OCI-LY3 (cell line): Measurements from ENCODE around the gene DTX1.

Experiments used
- H2AFZ ChIP-seq: fragments of 200-600, 300-600 bp; shearing (Covaris generic); 2 replicates; pipeline ENCODE4 v1.6.0; 2014; ENCODE audit warnings: antibody characterized with exemption, low read depth, low read length
- H3K27ac ChIP-seq: fragments of 200-600, 300-600 bp; sonication (generic); 2 replicates; pipeline ENCODE4 v1.5.1; 2014; ENCODE audit warnings: mild to moderate bottlenecking, low read length, moderate library complexity, mixed read lengths
- H3K27me3 ChIP-seq: fragments of 200-600, 300-600 bp; sonication (generic); 2 replicates; pipeline ENCODE4 v1.6.1; 2014; ENCODE audit warnings: low read depth, low read length, mixed read lengths
- H3K36me3 ChIP-seq: fragments of 200-600, 300-600 bp; sonication (generic); replicated peaks from 2 replicates; pipeline ENCODE3; 2014; ENCODE audit warnings: low read depth, low read length, mixed read lengths
- H3K4me1 ChIP-seq: fragments of 300-600, 200-600 bp; sonication (generic); 2 replicates; pipeline ENCODE4 v1.6.1; 2014; ENCODE audit warnings: low read length, mixed read lengths
- H3K4me2 ChIP-seq: fragments of 200-600, 300-600 bp; sonication (generic); 2 replicates; pipeline ENCODE4 v1.6.1; 2014; ENCODE audit warnings: low read length, mixed read lengths
- H3K4me3 ChIP-seq: fragments of 300-600, 200-600 bp; sonication (generic); 2 replicates; pipeline ENCODE4 v1.5.1; 2014; ENCODE audit warnings: antibody characterized with exemption, mild to moderate bottlenecking, low read length, moderate library complexity
- H3K79me2 ChIP-seq: fragments of 300-600, 200-600 bp; shearing (Covaris generic); 2 replicates; pipeline ENCODE4 v1.6.1; 2014; ENCODE audit warnings: mild to moderate bottlenecking, low read length, mixed read lengths
- H3K9ac ChIP-seq: fragments of 300-600, 200-600 bp; shearing (Covaris generic); 2 replicates; pipeline ENCODE4 v1.6.0; 2014; ENCODE audit warnings: mild to moderate bottlenecking, low read length, moderate library complexity
- H3K9me3 ChIP-seq: fragments of 200-600, 300-600 bp; shearing (Covaris generic); 2 replicates; pipeline ENCODE4 v1.6.1; 2014; ENCODE audit warnings: low read length, mixed read lengths; ENCODE audit not compliant: insufficient read depth
- H4K20me1 ChIP-seq: fragments of 200-600, 300-600 bp; sonication (generic); 2 replicates; pipeline ENCODE4 v1.6.1; 2016; ENCODE audit warnings: low read length, mixed read lengths; ENCODE audit not compliant: insufficient read depth
- EZH2phosphoT487 ChIP-seq: fragments of 200-600 bp; shearing (Covaris generic); IDR thresholded peaks from 2 replicates; pipeline ENCODE4 v1.6.1; 2018; ENCODE audit warnings: antibody characterized with exemption, mixed run types, low read depth
- TF ChIP-seq, protein P1 (sequence below): fragments of 200-600, 300-600 bp; sonication (generic); IDR thresholded peaks from 2 replicates; pipeline ENCODE4 v1.5.1; 2014; ENCODE audit warnings: antibody characterized with exemption, low read length, low read depth

The DTX1 gene

DNA sequence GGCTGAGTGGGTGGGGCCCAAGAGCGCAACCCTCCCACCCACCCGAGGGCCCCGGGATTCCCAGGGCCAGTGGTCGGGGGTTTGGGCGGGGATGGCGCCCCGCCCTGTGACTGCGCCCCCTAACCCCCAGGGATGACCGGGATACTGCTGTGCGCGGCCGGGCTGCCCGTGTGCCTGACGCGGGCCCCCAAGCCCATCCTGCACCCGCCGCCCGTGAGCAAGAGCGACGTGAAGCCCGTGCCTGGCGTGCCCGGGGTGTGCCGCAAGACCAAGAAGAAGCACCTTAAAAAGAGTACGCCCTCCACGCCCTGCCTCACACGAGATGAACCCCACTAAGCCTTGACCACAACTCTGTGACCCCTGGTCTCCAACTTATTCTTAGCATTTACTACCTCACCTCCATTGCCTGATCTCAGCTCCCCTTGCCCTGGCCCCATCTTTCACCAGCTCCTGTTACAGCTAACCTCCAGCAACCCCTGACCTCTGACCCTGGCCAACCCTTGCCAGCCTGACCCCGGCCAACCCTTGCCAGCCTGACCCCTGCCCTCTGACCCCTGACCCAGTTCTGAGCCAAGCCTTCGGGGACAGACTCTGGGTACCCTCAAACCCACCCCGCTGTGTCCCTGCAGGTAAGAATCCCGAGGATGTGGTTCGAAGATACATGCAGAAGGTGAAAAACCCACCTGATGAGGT, 37.0 kb downstream of the DTX1 start:
- Histone ChIP-seq H3K27ac (no peak overlapping the region), H3K4me2 (peak overlapping the region; percentile 99; the same call in 1 of the 2 replicates)

GRCh38 chr12:113094738-113095137, 38.2 kb downstream of the DTX1 start:
- no peaks in the 10 kb centered on the region for H3K9me3 ChIP-seq
- TF ChIP-seq, protein P1, sequence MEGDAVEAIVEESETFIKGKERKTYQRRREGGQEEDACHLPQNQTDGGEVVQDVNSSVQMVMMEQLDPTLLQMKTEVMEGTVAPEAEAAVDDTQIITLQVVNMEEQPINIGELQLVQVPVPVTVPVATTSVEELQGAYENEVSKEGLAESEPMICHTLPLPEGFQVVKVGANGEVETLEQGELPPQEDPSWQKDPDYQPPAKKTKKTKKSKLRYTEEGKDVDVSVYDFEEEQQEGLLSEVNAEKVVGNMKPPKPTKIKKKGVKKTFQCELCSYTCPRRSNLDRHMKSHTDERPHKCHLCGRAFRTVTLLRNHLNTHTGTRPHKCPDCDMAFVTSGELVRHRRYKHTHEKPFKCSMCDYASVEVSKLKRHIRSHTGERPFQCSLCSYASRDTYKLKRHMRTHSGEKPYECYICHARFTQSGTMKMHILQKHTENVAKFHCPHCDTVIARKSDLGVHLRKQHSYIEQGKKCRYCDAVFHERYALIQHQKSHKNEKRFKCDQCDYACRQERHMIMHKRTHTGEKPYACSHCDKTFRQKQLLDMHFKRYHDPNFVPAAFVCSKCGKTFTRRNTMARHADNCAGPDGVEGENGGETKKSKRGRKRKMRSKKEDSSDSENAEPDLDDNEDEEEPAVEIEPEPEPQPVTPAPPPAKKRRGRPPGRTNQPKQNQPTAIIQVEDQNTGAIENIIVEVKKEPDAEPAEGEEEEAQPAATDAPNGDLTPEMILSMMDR = no peak
- TF ChIP-seq EZH2phosphoT487 = no peak
- no peak overlapping the region for H2AFZ ChIP-seq
- H3K36me3 ChIP-seq = no peaks in the 10 kb centered on the region
- H4K20me1 ChIP-seq = no peaks in the 10 kb centered on the region
- H3K9ac ChIP-seq = no peak overlapping the region
- no peaks in the 10 kb centered on the region for H3K79me2 ChIP-seq
- H3K27ac ChIP-seq = no peak overlapping the region
- H3K4me3 ChIP-seq = no peak overlapping the region
- H3K27me3 ChIP-seq = no peaks in the 10 kb centered on the region
- H3K4me2 ChIP-seq = no peak overlapping the region
- peaks cover 32% of the 10 kb centered on the region for H3K4me1 ChIP-seq

More for the DNA sequence above, 37.0 kb downstream of the DTX1 start:
- H3K36me3 ChIP-seq = no peaks in the 10 kb centered on the region
- H3K9ac ChIP-seq = no peak overlapping the region
- no peaks in the 10 kb centered on the region for H3K27me3 ChIP-seq
- H3K79me2 ChIP-seq = no peaks in the 10 kb centered on the region
- peaks cover 38% of the 10 kb centered on the region for H3K4me1 ChIP-seq
- no peaks in the 10 kb centered on the region for H4K20me1 ChIP-seq
- H2AFZ ChIP-seq = no peak overlapping the region
- H3K9me3 ChIP-seq = no peaks in the 10 kb centered on the region
- TF ChIP-seq, protein P1 = no peak
- TF ChIP-seq EZH2phosphoT487 = no peak
- H3K4me3 ChIP-seq = 0 out of 2 replicates have a peak overlapping the region, but pooled peaks have one; percentile 84

DNA sequence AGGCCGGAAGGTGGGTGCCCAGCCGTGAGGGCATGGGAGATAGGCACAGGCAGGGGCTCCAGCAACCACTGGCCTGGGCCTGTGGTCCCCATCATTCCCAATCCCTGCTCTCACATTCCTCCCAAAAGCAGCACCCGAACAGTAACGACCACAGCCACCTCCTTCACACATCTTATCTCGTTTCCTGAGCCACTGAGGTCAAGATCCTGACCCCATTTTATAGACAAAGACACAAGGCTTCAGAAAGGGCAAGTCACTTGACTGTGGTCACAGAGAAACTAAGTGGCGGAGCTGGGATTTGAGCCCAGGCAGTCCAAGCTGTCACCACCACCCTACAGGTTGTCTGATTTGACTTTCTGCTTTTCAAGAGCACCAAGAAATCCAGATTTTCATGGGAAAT, 38.9 kb downstream of the DTX1 start:
- Histone ChIP-seq H3K4me1 (peaks cover 32% of the 10 kb centered on the region), H3K27ac (no peak overlapping the region), H3K79me2 (no peaks in the 10 kb centered on the region), H3K27me3 (no peaks in the 10 kb centered on the region), H3K9me3 (no peaks in the 10 kb centered on the region), H3K9ac (no peak overlapping the region), H3K4me2 (no peak overlapping the region), H3K36me3 (no peaks in the 10 kb centered on the region), H3K4me3 (no peak overlapping the region), H4K20me1 (no peaks in the 10 kb centered on the region), H2AFZ (no peak overlapping the region)
- TF ChIP-seq, protein P1 = no peak
- TF ChIP-seq EZH2phosphoT487 = no peak

DNA sequence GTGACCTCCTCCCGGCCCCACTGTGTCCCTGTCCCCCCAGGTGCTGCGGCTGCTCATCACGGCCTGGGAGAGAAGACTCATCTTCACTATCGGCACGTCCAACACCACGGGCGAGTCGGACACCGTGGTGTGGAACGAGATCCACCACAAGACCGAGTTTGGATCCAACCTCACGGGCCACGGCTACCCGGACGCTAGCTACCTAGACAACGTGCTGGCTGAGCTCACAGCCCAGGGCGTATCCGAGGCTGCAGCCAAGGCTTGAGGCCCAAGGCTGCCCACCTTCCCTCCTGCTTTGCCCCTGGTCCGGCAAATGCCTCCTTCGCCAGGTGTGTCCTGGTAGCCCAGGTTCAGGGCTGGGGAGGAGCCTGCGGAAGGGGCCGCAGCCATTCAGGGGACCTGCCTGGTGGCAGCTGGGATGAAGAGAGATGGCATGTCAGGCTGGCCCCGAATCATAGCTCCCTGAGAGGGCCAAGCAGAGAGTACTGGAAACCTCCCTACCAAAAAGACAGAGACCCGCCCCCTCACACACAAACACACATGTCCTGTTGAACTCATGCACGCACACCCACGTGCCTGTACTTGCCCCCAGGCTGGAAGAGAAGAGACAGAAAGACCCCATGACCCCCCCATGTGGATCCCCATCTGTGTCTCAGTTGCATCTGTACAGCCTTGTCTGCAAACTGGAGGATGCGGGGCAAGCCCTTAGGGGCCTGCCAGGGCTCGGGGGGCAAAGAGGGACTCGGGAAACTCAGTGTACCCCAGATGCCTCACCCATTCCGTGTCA, 40.3 kb downstream of the DTX1 start:
- Histone ChIP-seq H2AFZ (no peak overlapping the region), H3K9ac (no peak overlapping the region), H3K9me3 (no peaks in the 10 kb centered on the region), H3K27me3 (no peaks in the 10 kb centered on the region), H3K36me3 (no peaks in the 10 kb centered on the region), H3K4me1 (peaks cover 34% of the 10 kb centered on the region), H3K4me2 (no peak overlapping the region), H4K20me1 (no peaks in the 10 kb centered on the region), H3K79me2 (no peaks in the 10 kb centered on the region), H3K27ac (no peak overlapping the region), H3K4me3 (no peak overlapping the region)
- TF ChIP-seq, protein P1 = no peak
- TF ChIP-seq EZH2phosphoT487 = no peak
